Kasumi-1 (cell line): ENCODE measurements around the gene AQP11.

Experiments
- DNase-seq, 2 experiments: peaks; one replicate each; lab custom pipeline; 2025; lab: John Stamatoyannopoulos, UW

The AQP11 gene

GRCh38 chr11:77592727-77593126, 3.0 kb downstream of the AQP11 start:
- no peak for DNase-seq

- DNase-seq = no peak
Measured at GRCh38 chr11:77593883-77594282, 4.1 kb downstream of the AQP11 start.

GRCh38 chr11:77596626-77597025, 6.9 kb downstream of the AQP11 start:
- DNase-seq = no peak

GRCh38 chr11:77598195-77598594, 8.4 kb downstream of the AQP11 start:
- DNase-seq = no peak

GRCh38 chr11:77602381-77603088, 12.8 kb downstream of the AQP11 start:
- no peak for DNase-seq

GRCh38 chr11:77604281-77604680, 14.5 kb downstream of the AQP11 start:
- no peak for DNase-seq

GRCh38 chr11:77609234-77609633, 19.5 kb downstream of the AQP11 start:
- no peak for DNase-seq

- DNase-seq = no peak
Measured at GRCh38 chr11:77611921-77612320, 22.2 kb downstream of the AQP11 start.

GRCh38 chr11:77617892-77618291, 28.1 kb downstream of the AQP11 start:
- no peak for DNase-seq

GRCh38 chr11:77619576-77620198, 29.9 kb downstream of the AQP11 start:
- DNase-seq = peak; percentile 56 to 58

GRCh38 chr11:77630157-77630710, 40.5 kb downstream of the AQP11 start:
- no peak for DNase-seq

GRCh38 chr11:77633926-77634325, 44.2 kb downstream of the AQP11 start:
- DNase-seq = peak; percentile 43 to 44

- peak; percentile 40 to 58 for DNase-seq
Measured at GRCh38 chr11:77636731-77637344, 47.1 kb downstream of the AQP11 start.

GRCh38 chr11:77637345-77638165, 47.8 kb downstream of the AQP11 start, which contains the start of gene CLNS1A:
Gene CLNS1A (minus strand): TSS chr11:77637794. CDS start chr11:77637714, 80 bp downstream.
- DNase-seq = peak; percentile 98 to 99

GRCh38 chr11:77642228-77642627, 52.5 kb downstream of the AQP11 start:
- no peak for DNase-seq

- DNase-seq = no peak
Measured at GRCh38 chr11:77644887-77645286, 55.1 kb downstream of the AQP11 start.

- no peak for DNase-seq
Measured at GRCh38 chr11:77647654-77648305, 58.0 kb downstream of the AQP11 start.

- DNase-seq = no peak
Measured at GRCh38 chr11:77650123-77650522, 60.4 kb downstream of the AQP11 start.

GRCh38 chr11:77654770-77655434, 65.1 kb downstream of the AQP11 start:
- DNase-seq = no peak

GRCh38 chr11:77656362-77656761, 66.6 kb downstream of the AQP11 start:
- no peak for DNase-seq
